NCI-H345 (cell line): ENCODE results near the gene FAM53A.
"Not testable (repeated sequence)": the region's sequence is repeated elsewhere in the genome, so short reads cannot be mapped to it uniquely, and the experiment has no call there.

Experiments used
- DNase-seq: peaks from one replicate; lab custom pipeline; 2025; lab: John Stamatoyannopoulos, UW

Gene FAM53A

DNA sequence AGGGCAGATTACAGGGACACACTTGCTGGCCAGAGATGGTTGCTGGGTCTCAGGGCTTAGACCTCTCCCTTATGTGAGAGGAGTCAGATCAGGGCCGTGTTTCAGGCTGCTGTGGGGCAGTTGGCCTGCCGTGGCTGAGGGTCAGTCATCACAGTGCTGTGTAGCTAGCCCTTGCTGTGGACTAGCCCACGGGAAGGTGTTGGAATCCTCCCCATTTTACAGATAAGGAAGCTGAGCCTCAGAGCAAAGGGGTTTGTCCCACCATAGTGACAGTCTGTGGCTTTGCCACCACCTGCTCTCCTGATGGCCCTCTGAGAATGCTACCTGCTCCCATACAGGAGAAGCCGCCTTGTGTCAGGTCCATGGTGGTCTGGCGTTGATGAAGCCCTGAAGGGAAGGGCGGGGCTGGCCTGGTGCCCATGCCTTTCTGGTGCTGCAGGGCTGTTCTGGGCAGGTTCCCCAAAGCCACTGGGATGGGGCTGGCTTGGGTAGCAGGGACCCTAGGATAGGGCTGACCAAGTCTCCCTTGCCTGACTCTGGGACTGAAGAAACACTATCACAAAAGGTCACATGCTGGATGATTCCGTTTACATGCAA is 2.4 kb upstream of the FAM53A start:
- no peak for DNase-seq

DNA sequence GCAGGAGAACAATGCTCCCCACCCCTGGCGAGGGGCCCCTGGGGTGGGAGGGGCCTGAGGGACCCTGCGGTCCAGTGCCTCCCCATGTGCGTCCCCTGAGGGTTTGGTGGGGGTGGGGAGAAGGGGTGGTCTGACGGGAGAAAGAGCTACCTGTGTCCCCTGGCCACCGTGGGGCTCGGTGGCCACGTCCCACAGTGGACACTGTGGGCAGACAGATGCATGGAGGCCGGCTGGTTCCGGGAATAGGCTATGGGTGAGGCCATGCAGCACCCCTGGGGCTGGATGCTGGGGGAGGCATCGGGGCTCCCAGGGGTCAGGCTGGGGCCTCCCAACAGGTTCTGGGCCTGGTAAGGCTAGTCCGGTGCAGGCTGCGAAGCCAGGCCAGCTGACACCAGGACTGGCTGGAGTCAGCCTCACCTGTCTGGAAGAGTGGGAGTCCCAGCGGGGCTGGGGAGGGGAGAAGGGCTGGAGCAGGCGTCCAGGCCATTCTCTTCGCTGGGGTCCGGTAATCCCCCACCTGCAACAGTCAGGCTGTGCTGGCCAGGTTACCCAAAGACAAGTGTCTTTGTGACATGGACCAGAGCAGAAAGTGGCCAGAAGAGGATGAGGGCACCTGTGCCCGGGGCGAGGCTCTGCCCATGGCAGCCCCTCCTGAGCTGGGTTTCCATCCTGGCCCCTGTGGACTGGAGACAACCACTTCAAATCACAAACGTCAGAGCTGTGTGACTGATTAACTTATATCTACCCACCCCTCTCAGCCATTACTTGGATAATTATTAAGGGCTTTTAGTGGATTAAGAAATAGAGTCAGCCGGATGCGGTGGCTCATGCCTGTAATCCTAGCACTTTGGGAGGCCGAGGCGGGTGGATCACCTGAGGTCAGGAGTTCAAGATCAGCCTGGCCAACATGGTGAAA is 1.4 kb upstream of the FAM53A start:
- no peak for DNase-seq

GRCh38 chr4:1684506-1685234 is 557 bp upstream of the FAM53A start:
- no peak for DNase-seq

- DNase-seq = peak; percentile 4
Measured at GRCh38 chr4:1683261-1683735, 815 bp downstream of the FAM53A start.

DNA sequence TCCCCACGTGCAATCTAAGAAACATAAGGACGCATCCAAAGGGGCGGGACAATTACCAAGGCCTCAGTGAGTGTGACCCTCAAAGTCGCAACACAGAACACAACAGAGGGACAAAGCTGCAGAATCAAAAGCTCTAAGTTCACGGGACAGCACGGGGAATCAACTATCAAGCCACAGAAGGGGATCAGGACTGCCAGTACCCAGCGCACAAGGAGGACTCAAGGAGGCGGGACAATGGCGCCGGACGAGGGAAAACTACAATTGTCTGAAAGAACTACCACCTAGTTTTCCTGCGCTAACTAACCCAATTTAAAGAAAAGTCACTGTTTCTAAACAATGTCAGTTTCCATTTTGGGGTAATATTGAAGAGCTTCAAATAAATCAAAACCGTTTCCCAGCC is 1.3 kb downstream of the FAM53A start:
- no peak for DNase-seq

DNA sequence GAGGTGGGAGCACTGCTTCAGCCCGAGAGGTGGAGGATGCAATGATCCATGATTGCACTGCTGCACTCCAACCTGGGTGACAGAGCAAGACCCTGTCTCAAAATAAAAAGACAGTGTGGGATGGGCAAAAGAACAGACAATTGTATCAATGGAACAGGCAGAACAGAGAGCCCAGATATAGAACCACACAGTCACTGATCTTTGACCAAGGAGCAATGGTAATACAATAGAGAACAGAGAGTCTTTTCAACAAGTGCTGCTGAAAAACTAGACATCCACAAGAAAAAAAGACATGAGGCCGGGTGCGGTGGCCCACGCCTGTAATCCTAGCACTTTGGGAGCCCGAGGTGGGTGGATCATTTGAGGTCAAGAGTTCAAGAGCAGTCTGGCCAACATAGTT is 5.9 kb downstream of the FAM53A start:
- no peak for DNase-seq

- DNase-seq = no peak
Measured at GRCh38 chr4:1676605-1677525, 7.2 kb downstream of the FAM53A start.

GRCh38 chr4:1675802-1676137 is 8.3 kb downstream of the FAM53A start:
- DNase-seq = no peak

GRCh38 chr4:1675136-1675801 is 8.8 kb downstream of the FAM53A start:
- DNase-seq = no peak

- no peak for DNase-seq
Measured at GRCh38 chr4:1674682-1675081, 9.4 kb downstream of the FAM53A start.

GRCh38 chr4:1673671-1674070 is 10.4 kb downstream of the FAM53A start:
- no peak for DNase-seq

GRCh38 chr4:1671011-1671410 is 13.1 kb downstream of the FAM53A start:
- DNase-seq = not testable (repeated sequence)

DNA sequence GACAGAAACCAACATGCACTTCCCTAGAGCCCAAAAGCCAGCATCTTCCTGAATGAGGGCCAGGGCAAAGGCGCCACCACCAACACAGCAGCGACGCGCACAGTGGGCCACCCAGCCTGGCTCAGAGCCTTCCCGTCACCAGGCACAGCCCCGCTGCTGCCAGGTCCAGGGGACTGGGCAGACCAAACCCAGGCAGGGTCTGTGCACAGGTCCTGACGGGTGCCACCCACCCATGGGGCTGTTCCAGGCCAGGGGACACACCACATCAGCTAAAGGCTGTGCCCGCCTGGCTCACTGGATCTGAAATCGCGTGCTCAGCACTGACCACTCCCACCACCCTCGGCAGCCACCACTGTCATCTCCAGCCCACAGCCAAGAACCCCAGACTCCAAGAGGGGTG is 13.8 kb downstream of the FAM53A start:
- no peak for DNase-seq

DNA sequence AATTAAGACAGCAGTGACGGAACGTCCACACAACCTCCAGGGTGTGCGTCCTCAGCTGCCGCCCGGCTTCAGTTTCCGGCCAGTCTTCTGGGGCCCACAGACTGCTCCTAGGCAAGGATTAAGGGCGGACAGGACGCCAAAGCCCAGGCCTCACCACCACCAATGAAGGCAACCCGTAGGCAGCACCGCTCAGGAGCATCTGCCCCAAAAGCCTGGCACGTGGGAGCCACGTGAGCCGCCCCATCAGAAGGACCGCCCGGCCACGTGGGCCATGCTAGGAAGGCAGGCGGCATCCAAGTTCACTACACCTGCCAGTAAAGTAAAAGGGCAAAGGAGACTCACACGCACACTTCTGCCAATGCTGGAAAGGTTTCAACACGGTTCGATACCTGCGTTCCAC is 14.3 kb downstream of the FAM53A start:
- no peak for DNase-seq

GRCh38 chr4:1669270-1669669 is 14.8 kb downstream of the FAM53A start:
- DNase-seq = no peak

DNA sequence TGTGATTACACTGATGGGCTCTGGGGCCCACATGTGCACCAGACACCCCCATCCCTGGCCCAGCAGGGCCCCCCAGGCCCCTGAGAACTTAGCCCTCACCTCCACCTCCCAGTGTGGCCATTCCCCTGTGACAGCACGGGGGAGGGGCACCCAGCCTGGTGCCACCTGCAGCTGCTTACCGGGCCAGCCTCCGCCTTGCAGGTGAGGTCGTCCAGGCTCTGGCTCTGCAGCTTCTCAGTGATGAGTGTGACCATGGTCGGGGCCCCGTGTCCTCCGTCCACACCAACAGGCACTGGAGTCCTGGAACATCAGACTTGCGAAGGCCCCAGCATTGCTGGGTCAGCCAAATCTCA is 15.6 kb downstream of the FAM53A start:
- DNase-seq = no peak

DNA sequence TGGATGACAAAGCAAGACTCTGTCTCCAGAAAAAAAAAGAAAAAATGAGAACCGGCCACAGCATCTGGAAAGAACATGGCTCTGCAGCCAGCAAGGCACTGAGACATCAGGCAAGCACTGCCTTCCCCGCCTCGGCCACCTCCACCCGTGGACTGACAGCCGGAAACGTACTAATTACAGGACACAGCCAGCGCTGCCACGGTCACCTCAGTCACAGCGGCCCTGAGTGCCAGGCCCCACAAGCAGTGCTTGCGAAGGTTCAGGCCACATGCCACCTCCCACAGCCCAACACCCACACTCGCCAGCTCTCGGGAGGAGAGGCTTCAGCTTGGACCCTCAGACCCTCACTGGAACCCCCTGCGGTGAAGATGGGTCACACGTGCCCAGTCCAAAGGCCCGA is 16.8 kb downstream of the FAM53A start:
- DNase-seq = no peak

DNA sequence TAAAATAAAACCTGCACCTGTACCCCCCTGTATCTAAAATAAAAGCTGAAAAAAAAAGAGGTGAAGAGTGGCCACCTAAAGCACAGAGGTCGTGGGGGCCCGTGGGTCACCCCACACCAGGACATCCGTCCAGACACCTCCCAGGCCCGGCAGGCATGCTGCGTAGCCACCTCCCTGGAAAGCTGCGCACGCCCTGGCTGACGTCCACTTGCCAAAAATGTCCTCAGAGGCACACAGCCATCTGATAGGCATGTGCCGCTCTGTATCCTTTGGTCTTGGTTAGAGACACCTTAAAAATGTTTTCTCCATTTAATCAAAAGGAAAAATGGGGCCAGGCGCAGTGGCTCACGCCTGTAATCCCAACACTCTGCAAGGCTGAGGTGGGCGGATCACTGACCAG is 17.7 kb downstream of the FAM53A start:
- no peak for DNase-seq

DNA sequence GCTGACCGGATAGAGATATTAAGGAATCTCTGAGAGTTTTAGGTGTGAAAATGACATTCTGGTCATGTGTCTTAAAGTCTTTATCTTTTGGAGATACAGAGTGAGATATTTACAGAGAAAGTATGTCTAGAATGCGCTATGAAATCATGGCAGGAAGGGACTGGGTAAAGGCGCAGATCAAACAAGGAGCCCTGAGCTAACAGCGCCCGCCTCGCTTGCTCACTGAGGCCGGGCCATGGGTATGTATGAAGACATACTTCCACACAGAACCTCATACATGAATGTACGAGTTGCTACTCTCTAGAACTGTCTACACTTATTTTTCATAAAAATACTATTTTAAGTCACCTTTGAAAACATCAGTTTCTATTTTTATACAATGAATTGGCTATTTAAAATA is 20.0 kb downstream of the FAM53A start:
- DNase-seq = no peak

- no peak for DNase-seq
Measured at GRCh38 chr4:1663549-1663948, 20.6 kb downstream of the FAM53A start.

DNA sequence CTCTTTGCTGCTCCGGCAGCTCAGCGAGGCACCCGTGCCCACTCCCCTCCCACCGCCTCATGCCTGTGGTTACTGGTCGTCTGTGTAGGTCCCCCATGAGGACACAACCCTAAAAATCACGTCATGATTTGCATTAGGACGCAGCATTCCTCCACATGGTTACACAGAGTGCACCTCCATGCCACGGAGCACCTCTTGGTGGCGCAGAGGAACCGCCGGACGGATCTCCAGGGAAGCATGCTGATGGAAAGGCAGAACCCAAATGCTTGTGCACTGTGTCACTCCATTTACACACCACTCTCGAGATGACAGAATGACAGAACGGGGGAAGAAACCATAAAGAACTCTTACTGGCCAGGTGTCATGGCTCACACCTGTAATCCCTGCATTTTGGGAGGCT is 22.4 kb downstream of the FAM53A start:
- no peak for DNase-seq
